K562 (cell line): ENCODE measurements around the gene CHD6. TPM values are rescaled to one million over a fixed set of nuclear protein-coding genes. Genes with fewer than 3 reads are reported as not detected.

Experiments
- ATAC-seq: fragments of 200-7000 bp; cut with Tn5 transposase; 3 replicates; pipeline ENCODE4 v1.9.1; 2020; ENCODE audit warnings: moderate library complexity
- BruUV-seq: library from RNA; stranded (reverse); fragments of 400-500 nt; replicated peaks from 2 replicates; lab custom pipeline; 2021; lab: Mats Ljungman, UMichigan
- CTCF ChIA-PET: fragments of 300-600 bp; formaldehyde crosslinking; extraction: SDS; loops from one replicate; lab custom pipeline; 2021; ENCODE audit warnings: low intra/inter-chr PET ratio; lab: Yijun Ruan, JAX
- POLR2A ChIA-PET: fragments of 300-600, 350-650 bp; sonication (Branson Sonifier 250); formaldehyde crosslinking; extraction: SDS; loops from one replicate; lab custom pipeline; 2021; ENCODE audit warnings: antibody characterized with exemption, inconsistent platforms; lab: Yijun Ruan, JAX
- DNase-seq, 4 experiments: peaks; one replicate each; pipeline versions ENCODE4 v3.0.0 to v3.0.0-alpha.2; 2011 to 2018; ENCODE audit warnings: low spot score in 3 of 4, mixed read lengths in 3 of 4; ENCODE audit errors: extremely low read depth in 1 of 4
- FAIRE-seq: peaks from 2 replicates; lab custom pipeline; 2011; peaks lifted over from hg19 to GRCh38; lab: Jason Lieb, UNC
- H2AFZ ChIP-seq: 2 replicates; pipeline ENCODE4 v1.6.0; 2011; ENCODE audit warnings: low read depth, low read length, control low read depth, inconsistent platforms
- H3K27ac ChIP-seq: fragments of 200-600 bp; 3 replicates; pipeline ENCODE4 v1.8.0; 2011; ENCODE audit warnings: low read depth, mild to moderate bottlenecking, control low read depth, inconsistent platforms, low read length, moderate library complexity, mixed read lengths; ENCODE audit errors: extremely low read depth
- H3K27me3 ChIP-seq, 2 experiments: fragments of 300-600 bp in 1 of 2; 2 replicates in 1 of 2; 3 replicates in 1 of 2; pipeline versions ENCODE4 v1.6.0 to v1.8.0; 2011; ENCODE audit warnings: inconsistent platforms in 2 of 2, low read length in 2 of 2, mild to moderate bottlenecking in 1 of 2, mixed read lengths in 1 of 2, moderate library complexity in 1 of 2; ENCODE audit not compliant: control insufficient read depth in 2 of 2, insufficient read depth in 2 of 2
- H3K36me3 ChIP-seq: fragments of 300-600 bp; 3 replicates; pipeline ENCODE4 v1.8.0; 2011; ENCODE audit warnings: mild to moderate bottlenecking, low read length, inconsistent platforms; ENCODE audit not compliant: control insufficient read depth, insufficient read depth
- H3K4me1 ChIP-seq, 2 experiments: fragments of 200-600 bp in 1 of 2; replicated peaks in 1 of 2; 2 replicates in 1 of 2; 3 replicates in 1 of 2; pipeline versions ENCODE4 v1.5.1 to v1.8.0; 2011; ENCODE audit warnings: inconsistent platforms in 2 of 2, low read length in 2 of 2, mild to moderate bottlenecking in 1 of 2, mixed read lengths in 1 of 2, moderate library complexity in 1 of 2; ENCODE audit not compliant: control insufficient read depth in 2 of 2, insufficient read depth in 2 of 2
- H3K4me2 ChIP-seq: 2 replicates; pipeline ENCODE4 v1.6.1; 2011; ENCODE audit warnings: low read length, control low read depth, inconsistent platforms, mixed read lengths; ENCODE audit not compliant: insufficient read depth
- H3K4me3 ChIP-seq: fragments of 200-600 bp; sonication (generic), shearing (Covaris generic); 2 replicates; pipeline ENCODE4 v1.5.1; 2016; ENCODE audit warnings: control low read depth, inconsistent platforms
- H3K79me2 ChIP-seq: fragments of 200-600 bp; 3 replicates; pipeline ENCODE4 v1.8.0; 2011; ENCODE audit warnings: low read length, inconsistent platforms; ENCODE audit not compliant: control insufficient read depth, insufficient read depth
- H3K9ac ChIP-seq, 2 experiments: 2 replicates each; pipeline versions ENCODE4 v1.6.0 to v1.6.1; 2011; ENCODE audit warnings: low read depth in 2 of 2, low read length in 2 of 2, control low read depth in 1 of 2, inconsistent platforms in 1 of 2, mild to moderate bottlenecking in 1 of 2, mixed read lengths in 1 of 2; ENCODE audit not compliant: insufficient read depth in 1 of 2
- H3K9me1 ChIP-seq: one replicate; pipeline ENCODE4 v1.6.0; 2011; ENCODE audit warnings: inconsistent platforms, mild to moderate bottlenecking, low read length, moderate library complexity; ENCODE audit not compliant: control insufficient read depth, insufficient read depth
- H3K9me3 ChIP-seq: replicated peaks from 2 replicates; pipeline ENCODE4 v1.5.1; 2011; ENCODE audit warnings: low read depth, low read length, inconsistent platforms; ENCODE audit not compliant: control insufficient read depth, insufficient read depth
- H4K20me1 ChIP-seq: replicated peaks from 2 replicates; pipeline ENCODE4 v1.6.1; 2011; ENCODE audit warnings: low read length, inconsistent platforms, mixed read lengths; ENCODE audit not compliant: control insufficient read depth, insufficient read depth
- ARID2 ChIP-seq: fragments of 450-650 bp; IDR thresholded peaks from 2 replicates; pipeline ENCODE4 v1.6.1; 2017; ENCODE audit warnings: antibody characterized with exemption, mild to moderate bottlenecking
- ARID3B ChIP-seq: fragments of 250-450 bp; sonication (Bioruptor Pico); IDR thresholded peaks from 2 replicates; pipeline ENCODE4 v1.4.0; 2020; ENCODE audit warnings: borderline replicate concordance
- CBFA2T3 ChIP-seq: fragments of 450-650 bp; IDR thresholded peaks from 2 replicates; pipeline ENCODE4 v1.6.1; 2017
- CTCF ChIP-seq, 3 experiments: IDR thresholded peaks in 2 of 3; conservative IDR thresholded peaks in 1 of 3; 2 replicates each; pipeline ENCODE4 v1.5.1; 2011 to 2012; ENCODE audit warnings: low read length in 3 of 3, mild to moderate bottlenecking in 3 of 3, control low read depth in 2 of 3, improper control_type of control experiment in 1 of 3, inconsistent platforms in 1 of 3, low read depth in 1 of 3, mixed read lengths in 1 of 3, moderate library complexity in 1 of 3; ENCODE audit not compliant: insufficient read depth in 2 of 3
- ETV1 ChIP-seq: fragments of 450-650 bp; conservative IDR thresholded peaks from 2 replicates; pipeline ENCODE4 v1.6.1; 2016; ENCODE audit warnings: missing genetic modification characterization, control low read depth, low read depth, missing compliant biosample characterization
- GTF2E2 ChIP-seq: fragments of 200-800 bp; sonication (Bioruptor generic); IDR thresholded peaks from 2 replicates; pipeline ENCODE4 v1.6.1; 2016; ENCODE audit warnings: missing genetic modification characterization, missing compliant biosample characterization
- PURB ChIP-seq: sonication (generic); formaldehyde crosslinking; IDR thresholded peaks from 2 replicates; pipeline ENCODE4 v1.9.0; 2021; ENCODE audit warnings: low read depth, mild to moderate bottlenecking, missing genetic modification reagents
- TEAD1 ChIP-seq, 2 experiments: fragments of 450-650 bp in 1 of 2; sonication (generic) in 1 of 2; formaldehyde crosslinking; IDR thresholded peaks; 2 replicates each; pipeline versions ENCODE4 v1.4.0 to v1.8.0; 2020 to 2022; ENCODE audit warnings: mild to moderate bottlenecking in 2 of 2, missing genetic modification reagents in 1 of 2
- ZBTB9 ChIP-seq: fragments of 450-650 bp; formaldehyde crosslinking; IDR thresholded peaks from 2 replicates; pipeline ENCODE4 v1.4.0; 2020; ENCODE audit warnings: mild to moderate bottlenecking, moderate library complexity
- ZNF57 ChIP-seq: fragments of 450-650 bp; formaldehyde crosslinking; IDR thresholded peaks from 2 replicates; pipeline ENCODE4 v1.4.0; 2020; ENCODE audit warnings: mild to moderate bottlenecking, moderate library complexity
- WGBS: fragments of 100-300 bp; shearing (Covaris generic); methylation state at CpG from one replicate; pipeline ENCODE4 v1.1.6; 2016; ENCODE audit warnings: low coverage, mixed read lengths; ENCODE audit not compliant: insufficient coverage; ENCODE audit errors: missing lambda C conversion rate; 5-methylcytosine and 5-hydroxymethylcytosine counted together
- in situ Hi-C: fragments of 300-500 bp; cut with MboI; formaldehyde crosslinking; loops from 4 replicates; pipeline ENCODE4 v1.15.0; 2018; ENCODE audit warnings: inconsistent platforms, mixed read lengths
- intact Hi-C: fragments of 100-400 bp; cut with micrococcal nuclease; formaldehyde crosslinking; loops from 2 replicates; pipeline ENCODE4 v1.14.2; 2022
- polyA plus RNA-seq, 8 experiments: library from polyadenylated mRNA; depleted of rRNA in 4 of 8; stranded (reverse) in 5 of 8; unstranded in 3 of 8; fragments of >200 nt; fragmentation: Nextera tagmentation in 2 of 8; fragmentation: Illumina TruSeq in 1 of 8; extraction: Ambion mirVana in 2 of 8; extraction: Trizol in 1 of 8; gene quantifications; 2 replicates each; pipeline versions ENCODE4 v1.2.1 to v1.2.3, GENCODE V29; 2011 to 2014; ENCODE audit warnings: inconsistent platforms in 1 of 8, missing spikeins in 1 of 8
- total RNA-seq, 7 experiments: library from RNA; depleted of rRNA in 6 of 7; stranded (reverse); fragments of >200 nt in 6 of 7; fragmentation: Illumina TruSeq in 2 of 7; extraction: Trizol in 2 of 7; gene quantifications; 2 replicates each; pipeline versions ENCODE4 v1.2.1 to v1.2.3, GENCODE V29; 2011 to 2021; ENCODE audit warnings: low replicate concordance in 1 of 7
- TF ChIP-seq, protein P1 (sequence below): sonication (generic); IDR thresholded peaks from 2 replicates; pipeline ENCODE4 v1.6.1; 2016

Gene CHD6
- total and polyA plus RNA-seq, 9 of the 15 experiments (the other 6 are each of a cell fraction or from before 2014, with no cell fraction given) = 3.9 to 24.2 (median 12.8) TPM

GRCh38 chr20:41566896-41567527 is 51.2 kb downstream of the CHD6 start (continued):
- no peak for TF ChIP-seq ZNF57 (CRISPR knock-in tag)
- TF ChIP-seq, protein P1, sequence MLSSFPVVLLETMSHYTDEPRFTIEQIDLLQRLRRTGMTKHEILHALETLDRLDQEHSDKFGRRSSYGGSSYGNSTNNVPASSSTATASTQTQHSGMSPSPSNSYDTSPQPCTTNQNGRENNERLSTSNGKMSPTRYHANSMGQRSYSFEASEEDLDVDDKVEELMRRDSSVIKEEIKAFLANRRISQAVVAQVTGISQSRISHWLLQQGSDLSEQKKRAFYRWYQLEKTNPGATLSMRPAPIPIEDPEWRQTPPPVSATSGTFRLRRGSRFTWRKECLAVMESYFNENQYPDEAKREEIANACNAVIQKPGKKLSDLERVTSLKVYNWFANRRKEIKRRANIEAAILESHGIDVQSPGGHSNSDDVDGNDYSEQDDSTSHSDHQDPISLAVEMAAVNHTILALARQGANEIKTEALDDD = peak; percentile 57
- peak; percentile 24 to 57 (median 34); a peak in 5 of 6 replicates for TF ChIP-seq CTCF (IDR thresholded peaks at IDR 0.05 in 2 of 3, conservative IDR thresholded peaks at IDR 0.05 in 1 of 3; ENCODE audit: insufficient read depth in 2 of 3, low read depth in 1 of 3, low read length in 3 of 3)
- TF ChIP-seq, all 486 proteins: peak for 2

- CTCF ChIA-PET = no interaction called here
- H3K27me3 ChIP-seq = no peaks in the 10 kb centered on the region
- ATAC-seq = no peak
- TF ChIP-seq PURB (CRISPR knock-in tag) = no peak
- TF ChIP-seq GTF2E2 (tag) = no peak
- TF ChIP-seq TEAD1 (CRISPR knock-in tag; IDR thresholded peaks at IDR 0.05) = no peak
- no peak for TF ChIP-seq ZBTB9 (CRISPR knock-in tag)
- no peak for TF ChIP-seq ARID3B (CRISPR knock-in tag)
- TF ChIP-seq CBFA2T3 = no peak
- no peak for TF ChIP-seq ETV1
- TF ChIP-seq ARID2 = no peak
Observed at GRCh38 chr20:41563087-41563486, 55.1 kb downstream of the CHD6 start.

More at GRCh38 chr20:41563087-41563486, 55.1 kb downstream of the CHD6 start:
- H4K20me1 ChIP-seq = peaks cover 14% of the 10 kb centered on the region
- POLR2A ChIA-PET = no interaction called here
- peaks cover 87% of the 10 kb centered on the region for H3K79me2 ChIP-seq
- no peak overlapping the region for H3K9ac ChIP-seq
- no peaks in the 10 kb centered on the region for H3K9me3 ChIP-seq
- 82% methylated on average over 1 of the region's 1 CpG for WGBS
- H3K4me3 ChIP-seq = no peak overlapping the region
- no peak for DNase-seq
- H3K4me2 ChIP-seq = no peak overlapping the region
- H3K4me1 ChIP-seq = peaks cover 0 to 8% of the 10 kb centered on the region in 2 experiments; a peak in 2 of 5 replicates
- H3K9me1 ChIP-seq = no peaks in the 10 kb centered on the region
- no TSS peak for BruUV-seq
- no peaks in the 10 kb centered on the region; the same call in 2 of the 3 replicates for H3K36me3 ChIP-seq
- no peak overlapping the region for H3K27ac ChIP-seq
- no peak for FAIRE-seq
- in situ Hi-C loops (no loop called here), intact Hi-C loops (no loop called here)
- no peak overlapping the region for H2AFZ ChIP-seq
